SU-DHL-6 (cell line): ENCODE results near the gene PPP2R2B.

Experiments used
- H2AFZ ChIP-seq: fragments of 200-600 bp; sonication (generic); 2 replicates; pipeline ENCODE4 v1.6.1; 2014; ENCODE audit warnings: low read depth, mild to moderate bottlenecking, moderate library complexity, mixed read lengths, antibody characterized with exemption, low read length; ENCODE audit not compliant: severe bottlenecking
- H3F3A ChIP-seq: fragments of 200-600 bp; shearing (Covaris generic); 2 replicates; pipeline ENCODE4 v1.6.0; 2016; ENCODE audit warnings: antibody characterized with exemption, mild to moderate bottlenecking; ENCODE audit not compliant: insufficient read depth
- H3K27ac ChIP-seq: fragments of 200-600 bp; sonication (generic); 2 replicates; pipeline ENCODE4 v1.5.1; 2016; ENCODE audit warnings: low read depth, mild to moderate bottlenecking, low read length, moderate library complexity, mixed read lengths
- H3K27me3 ChIP-seq: fragments of 200-600 bp; sonication (generic), shearing (Covaris generic); 2 replicates; pipeline ENCODE4 v1.6.0; 2014; ENCODE audit warnings: mild to moderate bottlenecking, low read length
- H3K36me3 ChIP-seq: fragments of 200-600 bp; sonication (generic); 2 replicates; pipeline ENCODE4 v1.6.1; 2014; ENCODE audit warnings: mild to moderate bottlenecking, low read length, mixed read lengths
- H3K4me2 ChIP-seq: fragments of 300-600, 200-600 bp; shearing (Covaris generic), sonication (generic); 2 replicates; pipeline ENCODE4 v1.6.0; 2014; ENCODE audit warnings: low read length, low read depth, mild to moderate bottlenecking; ENCODE audit not compliant: poor library complexity, severe bottlenecking
- H3K4me3 ChIP-seq: fragments of 200-600 bp; sonication (generic); 2 replicates; pipeline ENCODE4 v1.5.1; 2014; ENCODE audit warnings: antibody characterized with exemption, low read length, mild to moderate bottlenecking, mixed read lengths; ENCODE audit not compliant: insufficient read depth, poor library complexity, severe bottlenecking
- H3K79me2 ChIP-seq: fragments of 200-600 bp; sonication (generic); 2 replicates; pipeline ENCODE4 v1.6.1; 2014; ENCODE audit warnings: mild to moderate bottlenecking, low read length, moderate library complexity; ENCODE audit not compliant: insufficient read depth
- H3K9ac ChIP-seq: fragments of 200-600 bp; sonication (generic); 2 replicates; pipeline ENCODE4 v1.7.0; 2014; ENCODE audit warnings: mild to moderate bottlenecking, low read length
- H3K9me2 ChIP-seq: fragments of 200-600 bp; sonication (generic); replicated peaks from 2 replicates; pipeline ENCODE4 v1.6.1; 2014; ENCODE audit warnings: low read length; ENCODE audit not compliant: insufficient read depth
- H3K9me3 ChIP-seq: fragments of 200-600 bp; sonication (generic); 2 replicates; pipeline ENCODE4 v1.6.1; 2014; ENCODE audit warnings: low read length, mixed read lengths; ENCODE audit not compliant: insufficient read depth
- H4K20me1 ChIP-seq: fragments of 200-600 bp; sonication (generic); 2 replicates; pipeline ENCODE4 v1.6.1; 2014; ENCODE audit warnings: low read depth, mild to moderate bottlenecking, antibody characterized with exemption, low read length, moderate library complexity, mixed read lengths
- EZH2phosphoT487 ChIP-seq: fragments of 200-600 bp; sonication (generic), shearing (Covaris generic); conservative IDR thresholded peaks from 2 replicates; pipeline ENCODE4 v1.6.1; 2018; ENCODE audit warnings: mild to moderate bottlenecking, antibody characterized with exemption, low read length, moderate library complexity, mixed read lengths
- TF ChIP-seq, protein P1 (sequence below): fragments of 200-600 bp; sonication (generic); IDR thresholded peaks from one replicate; pipeline ENCODE4 v1.5.1; 2017; ENCODE audit warnings: antibody characterized with exemption, mild to moderate bottlenecking, low read length, moderate library complexity; ENCODE audit not compliant: insufficient read depth, poor library complexity, severe bottlenecking

Gene PPP2R2B

GRCh38 chr5:146726020-146726419 lies 152.5 kb downstream of the PPP2R2B start:
- Histone ChIP-seq H3K9ac (no peak overlapping the region), H3F3A (no peaks in the 10 kb centered on the region), H3K9me2 (no peaks in the 10 kb centered on the region), H3K27me3 (no peaks in the 10 kb centered on the region), H3K4me2 (no peak overlapping the region), H2AFZ (no peak overlapping the region), H3K79me2 (no peaks in the 10 kb centered on the region), H3K27ac (no peak overlapping the region), H3K9me3 (no peaks in the 10 kb centered on the region), H3K36me3 (no peaks in the 10 kb centered on the region), H4K20me1 (no peaks in the 10 kb centered on the region), H3K4me3 (no peak overlapping the region)
- TF ChIP-seq, protein P1, sequence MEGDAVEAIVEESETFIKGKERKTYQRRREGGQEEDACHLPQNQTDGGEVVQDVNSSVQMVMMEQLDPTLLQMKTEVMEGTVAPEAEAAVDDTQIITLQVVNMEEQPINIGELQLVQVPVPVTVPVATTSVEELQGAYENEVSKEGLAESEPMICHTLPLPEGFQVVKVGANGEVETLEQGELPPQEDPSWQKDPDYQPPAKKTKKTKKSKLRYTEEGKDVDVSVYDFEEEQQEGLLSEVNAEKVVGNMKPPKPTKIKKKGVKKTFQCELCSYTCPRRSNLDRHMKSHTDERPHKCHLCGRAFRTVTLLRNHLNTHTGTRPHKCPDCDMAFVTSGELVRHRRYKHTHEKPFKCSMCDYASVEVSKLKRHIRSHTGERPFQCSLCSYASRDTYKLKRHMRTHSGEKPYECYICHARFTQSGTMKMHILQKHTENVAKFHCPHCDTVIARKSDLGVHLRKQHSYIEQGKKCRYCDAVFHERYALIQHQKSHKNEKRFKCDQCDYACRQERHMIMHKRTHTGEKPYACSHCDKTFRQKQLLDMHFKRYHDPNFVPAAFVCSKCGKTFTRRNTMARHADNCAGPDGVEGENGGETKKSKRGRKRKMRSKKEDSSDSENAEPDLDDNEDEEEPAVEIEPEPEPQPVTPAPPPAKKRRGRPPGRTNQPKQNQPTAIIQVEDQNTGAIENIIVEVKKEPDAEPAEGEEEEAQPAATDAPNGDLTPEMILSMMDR, result no peak
- TF ChIP-seq EZH2phosphoT487, result no peak

DNA sequence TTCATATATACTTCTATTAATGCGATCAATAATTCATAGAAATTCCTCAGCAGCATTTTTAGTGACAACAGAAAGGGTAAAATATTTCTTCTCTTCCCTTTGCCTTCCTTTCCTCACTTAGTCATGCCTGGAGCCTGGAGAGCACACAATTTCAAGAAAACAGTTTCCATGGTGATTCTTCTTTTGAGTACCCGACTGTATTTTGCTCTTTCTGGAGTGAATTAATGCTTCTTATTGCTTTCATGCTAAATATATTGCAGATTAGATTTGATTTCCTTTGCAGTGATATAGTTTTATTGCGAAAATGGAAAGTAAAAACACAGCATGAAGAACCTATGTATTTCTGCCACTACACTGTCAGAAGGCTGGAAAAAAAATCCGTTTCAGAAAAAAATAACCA lies 153.5 kb downstream of the PPP2R2B start:
- no peaks in the 10 kb centered on the region for H3K9me3 ChIP-seq
- no peak overlapping the region for H3K27ac ChIP-seq

DNA sequence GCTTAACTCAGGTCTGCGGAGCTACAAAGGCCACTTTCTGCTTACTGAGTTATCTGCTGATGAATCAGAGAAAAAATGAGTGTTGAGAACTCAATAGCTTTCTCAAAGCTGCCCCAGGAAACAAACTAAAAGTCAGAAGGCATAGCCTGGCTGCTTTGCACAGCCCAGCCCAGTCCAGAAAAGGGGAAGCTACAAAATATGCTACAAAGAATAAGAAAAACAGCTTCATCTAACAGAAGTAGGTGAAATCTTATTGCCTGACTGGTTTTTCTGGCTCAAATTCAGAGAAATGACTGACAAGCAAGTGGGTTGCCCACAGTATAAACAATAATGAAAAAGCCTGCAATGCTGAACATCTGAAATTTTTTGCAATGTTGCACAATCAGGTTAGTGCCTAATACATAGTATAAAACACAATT lies 156.2 kb downstream of the PPP2R2B start:
- no peaks in the 10 kb centered on the region for H3K27me3 ChIP-seq
- no peaks in the 10 kb centered on the region for H3K79me2 ChIP-seq
- no peaks in the 10 kb centered on the region for H3F3A ChIP-seq
- no peaks in the 10 kb centered on the region for H4K20me1 ChIP-seq
- H3K9me2 ChIP-seq, result no peaks in the 10 kb centered on the region
- no peak overlapping the region for H3K4me3 ChIP-seq
- no peak overlapping the region for H3K4me2 ChIP-seq
- no peak overlapping the region for H3K9ac ChIP-seq
- no peak overlapping the region for H3K27ac ChIP-seq
- H3K36me3 ChIP-seq, result no peaks in the 10 kb centered on the region
- no peaks in the 10 kb centered on the region for H3K9me3 ChIP-seq
- no peak overlapping the region for H2AFZ ChIP-seq
- TF ChIP-seq EZH2phosphoT487, result no peak
- TF ChIP-seq, protein P1, result no peak

More for the DNA sequence above, 153.5 kb downstream of the PPP2R2B start:
- H3K4me2 ChIP-seq, result no peak overlapping the region
- no peaks in the 10 kb centered on the region for H3K9me2 ChIP-seq
- H3F3A ChIP-seq, result no peaks in the 10 kb centered on the region
- no peak for TF ChIP-seq EZH2phosphoT487
- TF ChIP-seq, protein P1, result no peak
- no peaks in the 10 kb centered on the region for H4K20me1 ChIP-seq
- no peaks in the 10 kb centered on the region for H3K36me3 ChIP-seq
- no peaks in the 10 kb centered on the region for H3K27me3 ChIP-seq
- no peak overlapping the region for H3K4me3 ChIP-seq
- no peaks in the 10 kb centered on the region for H3K79me2 ChIP-seq
- H3K9ac ChIP-seq, result no peak overlapping the region
- no peak overlapping the region for H2AFZ ChIP-seq
